GM21360 (cell line): ENCODE results near the gene LRRC61.

Experiments
- ATAC-seq: cut with Tn5 transposase; IDR thresholded peaks from one replicate; pipeline ENCODE4 v1.9.1; 2021; ENCODE audit warnings: mild to moderate bottlenecking, moderate library complexity; ENCODE audit not compliant: unreplicated experiment

LRRC61 gene

GRCh38 chr7:150368884-150369747, 46.0 kb downstream of the LRRC61 start:
- ATAC-seq, result peak; percentile 5

GRCh38 chr7:150369748-150370501, 46.8 kb downstream of the LRRC61 start:
- ATAC-seq, result no peak

GRCh38 chr7:150370612-150371071, 47.5 kb downstream of the LRRC61 start:
- ATAC-seq, result no peak

GRCh38 chr7:150371131-150371995, 48.2 kb downstream of the LRRC61 start:
- no peak for ATAC-seq

- ATAC-seq, result no peak
These were observed 48.8 kb downstream of the LRRC61 start for GRCh38 chr7:150371996-150372270.

GRCh38 chr7:150372271-150373048, 49.3 kb downstream of the LRRC61 start:
- no peak for ATAC-seq

GRCh38 chr7:150373049-150373801, 50.1 kb downstream of the LRRC61 start:
- ATAC-seq, result no peak

GRCh38 chr7:150374026-150374425, 50.9 kb downstream of the LRRC61 start:
- no peak for ATAC-seq

GRCh38 chr7:150374472-150374871, 51.3 kb downstream of the LRRC61 start:
- no peak for ATAC-seq

- no peak for ATAC-seq
These were observed 52.7 kb downstream of the LRRC61 start for GRCh38 chr7:150375662-150376521.

- ATAC-seq, result no peak
These were observed 53.4 kb downstream of the LRRC61 start for GRCh38 chr7:150376560-150376959.

GRCh38 chr7:150377196-150377595, 54.0 kb downstream of the LRRC61 start:
- no peak for ATAC-seq

GRCh38 chr7:150377635-150378034, 54.5 kb downstream of the LRRC61 start:
- no peak for ATAC-seq

GRCh38 chr7:150378115-150378852, 55.1 kb downstream of the LRRC61 start:
- no peak for ATAC-seq

GRCh38 chr7:150378853-150379440, 55.8 kb downstream of the LRRC61 start, which contains the start of gene ZNF775:
ZNF775 (plus strand) TSS chr7:150379330; CDS start chr7:150388471, 9,141 bp downstream.
- peak; percentile 84 for ATAC-seq

- ATAC-seq, result peak; percentile 26
These were observed 56.6 kb downstream of the LRRC61 start for GRCh38 chr7:150379441-150380379.
